ENCODE results near the gene CXCL14.

DNA sequence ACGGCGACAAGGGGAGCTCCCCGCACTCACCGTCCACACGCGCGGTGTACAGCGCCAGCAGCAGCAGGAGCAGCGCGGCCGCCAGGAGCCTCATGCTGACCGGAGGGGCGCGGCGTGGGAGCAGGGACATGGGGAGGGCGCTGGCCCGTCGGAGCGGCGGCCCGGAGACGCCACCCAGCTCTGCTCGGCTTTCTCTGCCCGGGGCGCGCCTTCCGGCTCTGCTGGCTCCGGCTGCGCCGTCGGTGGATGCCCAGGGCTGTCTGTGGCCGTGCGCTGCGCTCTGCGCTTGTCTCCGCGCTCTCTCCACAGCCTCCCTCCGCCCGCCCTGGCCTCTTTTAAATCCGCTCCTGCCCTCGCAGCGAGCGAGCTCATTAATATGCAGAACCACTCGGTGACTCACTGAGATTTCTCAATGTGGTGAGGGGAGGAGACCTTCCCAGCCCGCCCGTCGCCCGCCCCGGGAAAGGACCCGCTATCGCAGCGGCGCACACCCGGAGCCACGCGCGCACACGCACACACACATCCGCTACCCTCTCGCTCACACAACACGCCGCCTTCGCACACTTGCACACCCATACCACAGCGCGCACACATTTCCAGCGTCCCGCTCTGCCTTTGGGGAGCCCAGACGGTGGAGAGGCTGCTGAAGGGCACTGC, at the start of gene CXCL14:
- TF ChIP-seq TAF1 (IDR thresholded peaks at IDR 0.05; ENCODE audit: low read depth, low read length) = no peak
- TF ChIP-seq POLR2AphosphoS5 (IDR thresholded peaks at IDR 0.05; ENCODE audit: low read depth, low read length) = no peak
- no peak for TF ChIP-seq POLR2A (IDR thresholded peaks at IDR 0.05; ENCODE audit: low read depth, low read length)
- TF ChIP-seq PAX5 (IDR thresholded peaks at IDR 0.05; ENCODE audit: insufficient read depth, low read length, severe bottlenecking) = no peak
- TF ChIP-seq SPI1 (IDR thresholded peaks at IDR 0.05; ENCODE audit: low read depth, low read length) = no peak
- TF ChIP-seq POU2F2 (IDR thresholded peaks at IDR 0.05; ENCODE audit: low read depth, low read length) = no peak

All from GM12891 (cell line).